ENCODE measurements around the gene ITGA8.
"Not testable (repeated sequence)": the region's sequence is repeated elsewhere in the genome, so short reads cannot be mapped to it uniquely, and the experiment has no call there.

ITGA8 gene

DNA sequence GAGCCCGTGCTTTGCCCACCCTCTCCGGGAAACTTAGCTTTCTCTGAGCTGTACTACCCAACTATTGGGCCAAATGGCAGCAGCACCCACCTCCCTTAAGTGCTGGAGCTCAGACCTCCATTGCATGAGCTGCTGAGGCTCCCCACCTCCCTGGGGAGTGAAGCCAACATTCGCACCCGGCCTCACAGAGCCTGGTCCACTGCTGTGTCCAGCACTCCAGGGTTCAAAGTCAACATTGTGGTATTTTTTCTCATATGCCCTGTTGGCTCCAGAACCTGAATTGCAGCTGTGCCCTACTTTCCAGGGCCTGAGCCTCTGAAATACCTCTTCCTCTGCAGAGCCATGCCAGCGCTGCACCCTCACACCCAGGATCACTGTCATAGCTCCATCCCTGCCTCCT lies 29.7 kb downstream of the ITGA8 start:
- no peak overlapping the region for H3K4me3 ChIP-seq (ENCODE audit: low read depth, low read length)

DNA sequence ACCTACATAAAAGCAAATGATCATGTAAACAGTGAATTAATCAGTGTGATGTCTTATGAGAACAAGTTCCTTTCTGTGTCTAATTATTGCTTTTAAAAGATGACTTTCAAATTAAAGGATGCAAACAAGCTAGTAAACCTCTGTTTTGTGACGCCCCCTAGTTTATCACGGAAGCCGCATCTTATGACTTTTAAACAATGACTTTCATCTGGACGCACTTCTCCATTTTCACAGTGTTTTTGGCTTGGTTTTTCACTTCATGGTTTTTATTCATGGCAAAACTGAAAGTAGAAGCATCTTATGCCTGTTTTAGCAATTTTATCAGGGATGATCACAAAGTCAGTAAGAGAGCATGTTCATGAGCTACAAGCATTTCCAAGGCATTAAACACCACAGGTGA lies 35.0 kb downstream of the ITGA8 start:
- H3K4me3 ChIP-seq (ENCODE audit: low read depth, low read length), result no peak overlapping the region

DNA sequence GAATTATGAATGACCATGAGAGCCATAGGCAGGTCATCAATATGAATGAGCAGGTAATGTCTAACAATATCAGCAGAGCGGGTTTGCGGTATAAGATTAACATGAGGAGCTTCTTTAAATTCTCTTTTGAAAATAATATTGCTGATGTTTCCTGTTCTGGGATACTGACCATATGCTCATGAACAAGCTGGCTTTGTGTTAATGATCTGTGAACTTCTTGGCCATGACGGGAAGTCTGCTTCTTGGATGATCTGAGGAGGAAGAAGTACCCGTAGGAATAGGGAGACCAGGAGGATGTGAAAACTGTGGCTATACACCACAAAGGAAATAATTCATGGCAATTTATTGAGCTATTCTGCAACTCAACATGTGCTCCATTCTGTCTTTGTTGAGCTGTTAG lies 38.6 kb downstream of the ITGA8 start:
- no peak overlapping the region for H3K4me3 ChIP-seq (ENCODE audit: low read depth, low read length)

DNA sequence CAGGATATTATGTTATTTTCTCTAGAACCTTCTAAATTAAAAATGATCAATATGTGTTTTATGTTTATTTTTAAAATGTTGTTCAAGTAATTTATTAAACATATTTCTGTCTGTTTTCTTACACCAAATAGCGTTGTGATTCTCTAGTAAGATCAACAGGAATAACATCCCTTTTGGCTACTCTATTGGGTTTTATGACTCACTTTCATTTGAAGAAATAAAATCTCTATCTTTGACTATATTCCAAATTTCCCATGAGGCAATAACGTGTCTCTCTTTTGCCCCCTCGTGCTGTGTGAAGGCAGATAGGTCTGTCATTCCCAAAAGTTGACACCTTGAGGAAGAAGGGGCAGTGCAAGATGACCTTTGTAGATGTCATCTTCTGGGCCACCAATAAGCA lies 40.9 kb downstream of the ITGA8 start:
- H3K4me3 ChIP-seq (ENCODE audit: low read depth, low read length), result no peak overlapping the region

- no peak overlapping the region for H3K4me3 ChIP-seq (ENCODE audit: low read depth, low read length)
These were observed 47.3 kb downstream of the ITGA8 start for GRCh38 chr10:15672469-15672868.

- no peak overlapping the region for H3K4me3 ChIP-seq (ENCODE audit: low read depth, low read length)
These were observed 48.8 kb downstream of the ITGA8 start for GRCh38 chr10:15670880-15671279.

DNA sequence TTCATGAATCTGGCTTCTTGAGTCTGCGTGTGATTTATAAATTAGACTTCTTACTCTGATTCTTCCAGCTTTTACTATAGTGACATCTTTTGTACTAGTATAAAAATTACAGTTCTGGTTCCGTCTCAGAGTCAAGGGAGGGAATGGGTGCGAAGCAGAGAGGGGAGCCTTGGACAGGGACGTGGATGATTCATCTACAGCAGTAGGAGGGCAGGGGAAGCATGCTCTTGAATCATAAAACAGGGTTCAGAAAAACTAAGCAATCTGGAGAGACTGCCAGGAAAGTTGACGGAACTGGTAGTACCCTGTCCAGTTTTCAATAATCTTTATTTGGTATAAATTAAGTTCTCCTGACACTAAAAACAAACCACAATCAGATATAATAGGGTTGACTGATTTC lies 58.1 kb downstream of the ITGA8 start:
- H3K4me3 ChIP-seq (ENCODE audit: low read depth, low read length), result no peak overlapping the region

- H3K4me3 ChIP-seq (ENCODE audit: low read depth, low read length), result no peak overlapping the region
These were observed 58.7 kb downstream of the ITGA8 start for GRCh38 chr10:15660990-15661389.

GRCh38 chr10:15658069-15658702 lies 61.5 kb downstream of the ITGA8 start:
- H3K4me3 ChIP-seq (ENCODE audit: low read depth, low read length), result no peak overlapping the region

DNA sequence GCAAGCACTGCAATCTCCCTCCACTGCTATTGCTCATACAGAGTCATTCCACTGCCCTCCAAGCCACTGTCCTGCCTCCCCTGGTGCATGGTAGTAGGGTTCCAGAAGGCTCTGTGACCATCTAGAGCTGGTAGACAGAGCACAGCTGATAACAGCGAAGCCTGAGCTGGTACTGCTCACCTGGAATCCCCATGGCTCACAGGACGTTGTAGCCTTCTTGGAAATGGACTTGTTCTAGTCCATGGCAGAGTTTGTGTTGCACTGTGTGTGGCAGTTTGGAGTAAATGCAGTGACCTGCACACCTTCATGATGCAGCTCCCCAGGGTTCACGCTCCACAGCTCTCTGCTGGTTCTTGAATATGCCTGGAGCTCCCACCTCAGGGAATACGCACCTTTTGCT lies 67.0 kb downstream of the ITGA8 start:
- no peak overlapping the region for H3K4me3 ChIP-seq (ENCODE audit: low read depth, low read length)

DNA sequence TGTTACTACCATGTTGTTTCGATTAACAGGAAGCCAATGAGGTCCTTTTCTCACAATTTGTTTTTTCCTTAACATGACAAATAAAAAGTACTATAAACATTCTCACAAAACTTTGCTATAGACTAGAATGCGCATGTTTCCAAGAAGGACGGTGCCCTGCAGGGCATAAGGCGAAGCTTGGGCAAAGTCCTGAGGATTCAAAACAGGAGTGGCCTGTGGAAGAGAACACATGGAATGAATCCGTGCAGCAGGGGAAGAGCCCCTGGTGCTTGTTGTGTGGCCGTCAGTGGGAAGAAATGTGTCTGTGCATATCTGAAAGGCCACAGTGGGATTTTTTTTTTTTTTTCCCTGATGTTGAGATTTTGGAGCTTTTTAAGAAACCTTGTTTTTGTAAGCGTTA lies 67.6 kb downstream of the ITGA8 start:
- no peak overlapping the region for H3K4me3 ChIP-seq (ENCODE audit: low read depth, low read length)

GRCh38 chr10:15651175-15651574 lies 68.5 kb downstream of the ITGA8 start:
- H3K4me3 ChIP-seq (ENCODE audit: low read depth, low read length), result no peak overlapping the region

GRCh38 chr10:15642095-15642494 lies 77.6 kb downstream of the ITGA8 start:
- H3K4me3 ChIP-seq (ENCODE audit: low read depth, low read length), result no peak overlapping the region

- no peak overlapping the region for H3K4me3 ChIP-seq (ENCODE audit: low read depth, low read length)
These were observed 79.1 kb downstream of the ITGA8 start for GRCh38 chr10:15640536-15641085.

GRCh38 chr10:15636446-15636845 lies 83.3 kb downstream of the ITGA8 start:
- no peak overlapping the region for H3K4me3 ChIP-seq (ENCODE audit: low read depth, low read length)

DNA sequence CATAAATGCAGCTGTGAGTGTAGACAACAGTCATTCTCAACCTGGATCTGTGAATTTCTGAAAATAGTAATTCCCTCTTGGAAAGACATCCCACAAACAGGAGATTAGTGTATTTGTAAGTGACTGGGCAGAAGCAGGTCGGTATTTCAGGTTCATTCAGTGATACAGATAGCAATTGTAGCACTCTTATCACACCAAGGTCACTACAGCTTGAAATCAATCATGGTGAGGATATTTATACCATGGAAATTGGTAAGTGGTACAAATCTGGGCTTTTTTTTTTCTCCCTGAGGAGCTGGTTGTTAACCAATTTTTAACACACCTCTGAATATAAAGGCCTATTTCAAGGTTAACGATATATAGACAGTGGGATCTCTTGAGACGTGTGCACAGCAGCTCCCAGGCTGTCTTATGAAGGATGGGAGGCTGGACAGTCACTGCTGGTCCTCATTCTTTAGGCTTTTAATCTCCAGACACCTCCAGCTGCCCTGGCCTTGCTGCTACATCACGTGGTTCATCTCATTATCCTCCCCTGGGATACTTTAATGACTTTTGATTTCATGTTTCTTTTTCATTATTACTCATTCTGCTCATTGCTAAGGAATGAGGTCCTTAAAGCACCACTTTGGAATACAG lies 87.1 kb downstream of the ITGA8 start:
- no peak overlapping the region for H3K4me3 ChIP-seq (ENCODE audit: low read depth, low read length)

GRCh38 chr10:15631205-15631604 lies 88.5 kb downstream of the ITGA8 start:
- H3K4me3 ChIP-seq (ENCODE audit: low read depth, low read length), result not testable (repeated sequence)

GRCh38 chr10:15630353-15630752 lies 89.4 kb downstream of the ITGA8 start:
- H3K4me3 ChIP-seq (ENCODE audit: low read depth, low read length), result no peak overlapping the region

DNA sequence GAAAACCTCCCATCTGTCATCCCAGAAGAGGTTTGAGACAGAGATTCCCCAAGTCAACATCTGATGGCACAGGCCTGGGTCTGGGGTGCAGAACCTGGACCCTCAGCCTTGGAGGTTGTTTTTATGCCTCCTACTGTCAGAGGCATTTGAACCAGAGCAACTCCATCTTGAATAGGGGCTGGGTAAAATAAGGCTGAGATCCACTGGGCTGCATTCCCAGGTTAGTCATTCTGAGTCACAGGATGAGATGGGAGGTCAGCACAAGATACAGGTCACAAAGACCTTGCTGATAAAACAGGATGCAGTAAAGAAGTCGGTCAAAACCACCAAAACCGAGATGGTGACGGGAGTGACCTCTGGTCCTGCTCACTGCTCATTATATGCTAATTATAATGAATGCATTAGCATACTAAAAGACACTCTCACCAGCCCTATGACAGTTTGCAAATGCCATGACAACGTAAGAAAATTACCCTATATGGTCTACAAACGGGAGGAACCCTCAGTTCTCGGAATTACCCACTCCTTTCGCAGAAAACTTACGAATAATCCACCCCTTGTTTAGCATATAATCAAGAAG lies 92.0 kb downstream of the ITGA8 start:
- H3K4me3 ChIP-seq (ENCODE audit: low read depth, low read length), result no peak overlapping the region

DNA sequence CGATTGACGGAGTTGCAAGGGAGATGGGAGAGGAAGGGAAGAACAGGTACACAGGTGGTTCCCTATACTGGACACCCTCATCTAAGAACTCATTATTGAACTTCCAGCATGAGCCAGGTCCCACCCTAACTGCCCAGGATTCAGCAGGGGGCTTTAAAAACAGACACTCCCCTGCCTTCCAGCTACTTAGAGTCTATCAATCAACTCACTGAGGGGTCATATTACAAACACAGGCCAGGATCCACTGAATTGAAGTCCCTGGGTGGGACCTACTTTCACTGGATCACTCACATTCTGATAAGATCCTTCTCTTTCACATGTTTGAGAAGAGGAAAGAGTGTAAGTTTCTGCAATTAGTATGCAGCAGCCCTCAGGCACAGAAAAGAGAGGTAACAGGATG lies 92.8 kb downstream of the ITGA8 start:
- no peak overlapping the region for H3K4me3 ChIP-seq (ENCODE audit: low read depth, low read length)

DNA sequence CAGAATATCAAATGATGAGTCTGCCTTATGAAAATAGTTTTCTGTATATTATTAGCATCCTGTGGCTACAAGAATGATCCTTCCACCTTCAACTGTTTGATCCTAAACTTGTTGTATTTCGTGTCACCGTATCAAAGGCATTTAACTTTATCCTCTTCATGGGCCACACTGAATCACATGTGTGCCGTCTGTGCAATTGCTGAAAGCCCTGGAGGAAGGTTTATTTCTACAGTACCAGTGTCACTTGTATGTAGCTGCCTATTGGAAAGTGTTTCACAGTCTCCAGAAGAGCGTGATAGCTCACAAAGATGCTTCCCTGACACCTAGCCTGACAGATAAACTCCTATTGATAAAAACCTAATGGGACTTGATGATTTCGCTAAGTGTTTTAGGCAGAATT lies 94.5 kb downstream of the ITGA8 start:
- H3K4me3 ChIP-seq (ENCODE audit: low read depth, low read length), result no peak overlapping the region

- no peak overlapping the region for H3K4me3 ChIP-seq (ENCODE audit: low read depth, low read length)
These were observed 95.1 kb downstream of the ITGA8 start for GRCh38 chr10:15624401-15625196.
